Keratinocyte (primary cell): ENCODE data around the gene CD7. TPM values are rescaled to one million over a fixed set of nuclear protein-coding genes. Genes with fewer than 3 reads are reported as not detected.

Source experiments
- DNase-seq: peaks from one replicate; pipeline ENCODE4 v3.0.0-alpha.2; 2011; ENCODE audit warnings: low read depth, missing footprints, low spot score
- FAIRE-seq: peaks from 2 replicates; lab custom pipeline; 2011; peaks lifted over from hg19 to GRCh38; lab: Jason Lieb, UNC
- H2AFZ ChIP-seq: 2 replicates; pipeline ENCODE4 v1.6.0; 2012; ENCODE audit warnings: low read length, control low read depth, inconsistent platforms; ENCODE audit not compliant: control insufficient read depth
- H3K27ac ChIP-seq: 2 replicates; pipeline ENCODE4 v1.5.1; 2011; ENCODE audit warnings: low read length; ENCODE audit not compliant: control insufficient read depth, insufficient read depth
- H3K27me3 ChIP-seq: 3 replicates; pipeline ENCODE4 v1.6.0; 2011; ENCODE audit warnings: low read length; ENCODE audit not compliant: control insufficient read depth, insufficient read depth; ENCODE audit errors: extremely low read depth
- H3K36me3 ChIP-seq, 2 experiments: 2 replicates in 1 of 2; 3 replicates in 1 of 2; pipeline ENCODE4 v1.5.1; 2011; ENCODE audit warnings: low read length in 2 of 2, mild to moderate bottlenecking in 1 of 2; ENCODE audit not compliant: control insufficient read depth in 2 of 2, insufficient read depth in 2 of 2; ENCODE audit errors: extremely low read depth in 1 of 2
- H3K4me1 ChIP-seq: 3 replicates; pipeline ENCODE4 v1.5.1; 2011; ENCODE audit warnings: low read length; ENCODE audit not compliant: control insufficient read depth, insufficient read depth; ENCODE audit errors: extremely low read depth
- H3K4me2 ChIP-seq: 3 replicates; pipeline ENCODE4 v1.6.0; 2011; ENCODE audit warnings: low read depth, low read length; ENCODE audit not compliant: control insufficient read depth, insufficient read depth; ENCODE audit errors: extremely low read depth
- H3K4me3 ChIP-seq, 3 experiments: fragments of 200-600 bp in 1 of 3; sonication (generic) in 1 of 3; 2 replicates in 2 of 3; 3 replicates in 1 of 3; pipeline ENCODE4 v1.5.1; 2011 to 2016; ENCODE audit warnings: low read length in 3 of 3, mild to moderate bottlenecking in 3 of 3, control low read depth in 2 of 3, inconsistent platforms in 1 of 3, low read depth in 1 of 3, mixed read lengths in 1 of 3, mixed run types in 1 of 3, moderate library complexity in 1 of 3; ENCODE audit not compliant: control insufficient read depth in 2 of 3, insufficient read depth in 2 of 3; ENCODE audit errors: extremely low read depth in 1 of 3
- H3K79me2 ChIP-seq: 2 replicates; pipeline ENCODE4 v1.6.0; 2012; ENCODE audit warnings: low read length; ENCODE audit not compliant: control insufficient read depth, insufficient read depth
- H3K9ac ChIP-seq: 3 replicates; pipeline ENCODE4 v1.6.0; 2011; ENCODE audit warnings: low read length; ENCODE audit not compliant: control insufficient read depth, insufficient read depth; ENCODE audit errors: extremely low read depth
- H3K9me1 ChIP-seq: 3 replicates; pipeline ENCODE4 v1.6.0; 2011; ENCODE audit warnings: low read length; ENCODE audit not compliant: control insufficient read depth, insufficient read depth; ENCODE audit errors: extremely low read depth
- H3K9me3 ChIP-seq: 2 replicates; pipeline ENCODE4 v1.5.1; 2012; ENCODE audit warnings: low read depth, low read length; ENCODE audit not compliant: control insufficient read depth
- H4K20me1 ChIP-seq: 3 replicates; pipeline ENCODE4 v1.6.0; 2011; ENCODE audit warnings: low read length; ENCODE audit not compliant: control insufficient read depth, insufficient read depth; ENCODE audit errors: extremely low read depth
- CTCF ChIP-seq, 3 experiments: IDR thresholded peaks in 1 of 3; conservative IDR thresholded peaks in 1 of 3; optimal IDR thresholded peaks in 1 of 3; 2 replicates in 2 of 3; 3 replicates in 1 of 3; pipeline versions ENCODE3 to v1.5.1; 2011; ENCODE audit warnings: low read length in 3 of 3, mild to moderate bottlenecking in 3 of 3, moderate library complexity in 2 of 3, control low read depth in 1 of 3, inconsistent platforms in 1 of 3; ENCODE audit not compliant: insufficient read depth in 2 of 3; ENCODE audit errors: extremely low read depth in 1 of 3
- EZH2 ChIP-seq: IDR thresholded peaks from one replicate; pipeline ENCODE4 v1.6.1; 2012; ENCODE audit warnings: inconsistent platforms, mild to moderate bottlenecking, low read length, moderate library complexity
- dilution Hi-C: fragments of 300-500 bp; cut with MboI; formaldehyde crosslinking; loops from one replicate; pipeline ENCODE4 v1.7.0; 2020; ENCODE audit warnings: low sequenced_read_pairs; ENCODE audit not compliant: extremely low pct_ligation_motif_present
- polyA plus RNA-seq, 5 experiments: library from polyadenylated mRNA; depleted of rRNA in 3 of 5; stranded (reverse) in 3 of 5; stranded (forward) in 1 of 5; unstranded in 1 of 5; fragments of >200 nt; gene quantifications; 1 replicate in 1 of 5; 2 replicates in 3 of 5; 3 replicates in 1 of 5; pipeline versions ENCODE4 v1.2.1 to v1.2.3, GENCODE V29; 2011 to 2012; ENCODE audit warnings: missing spikeins in 2 of 5, low read depth in 1 of 5, low replicate concordance in 1 of 5

The CD7 gene
- polyA plus RNA-seq, 1 donor (not counting 4 experiments of a cell fraction or from before 2014, with no cell fraction given): not detected

DNA sequence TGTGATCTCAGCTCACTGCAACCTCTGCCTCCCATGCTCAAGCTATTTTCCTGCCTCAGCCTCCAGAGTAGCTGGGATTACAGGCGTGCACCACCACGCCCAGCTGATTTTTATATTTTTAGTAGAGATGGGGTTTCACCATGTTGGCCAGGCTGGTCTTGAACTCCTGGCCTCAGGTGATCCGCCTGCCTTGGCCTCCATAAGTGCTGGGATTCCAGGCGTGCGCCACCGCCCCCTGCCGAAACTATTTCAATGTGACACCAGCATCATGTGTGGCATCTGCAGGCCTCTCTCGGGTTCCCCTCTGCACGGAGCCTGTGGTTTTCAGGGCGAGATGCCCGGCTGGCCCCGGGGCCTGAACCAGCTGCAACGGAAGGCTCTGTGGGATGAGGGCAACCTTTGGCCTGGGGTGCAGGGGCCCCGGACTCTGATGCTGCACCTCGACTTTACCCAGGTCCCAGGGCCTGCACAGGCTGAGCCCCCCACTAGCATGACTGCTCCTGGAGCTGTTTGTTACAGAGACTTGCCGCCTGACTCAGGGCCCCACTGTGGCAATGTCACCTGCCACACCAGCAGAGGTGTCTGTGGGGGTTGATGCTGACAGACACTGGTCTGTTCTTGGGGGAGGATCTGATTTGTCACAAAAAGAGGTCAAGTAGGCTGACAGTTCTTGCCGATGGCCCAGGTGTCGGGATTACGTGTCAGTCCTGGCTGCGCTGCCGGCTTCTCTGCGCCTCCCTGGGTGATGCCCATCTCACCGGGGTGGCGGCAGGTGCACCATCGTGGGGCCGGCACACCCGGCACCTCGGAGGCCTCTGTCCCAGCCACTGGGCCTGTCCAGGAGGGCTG, 33.0 kb upstream of the CD7 start:
- peaks cover 4% of the 10 kb centered on the region for H4K20me1 ChIP-seq
- H3K4me1 ChIP-seq: peaks cover under 1% of the 10 kb centered on the region
- no peak overlapping the region for H3K4me3 ChIP-seq
- peaks cover 15% of the 10 kb centered on the region for H3K27me3 ChIP-seq
- no peaks in the 10 kb centered on the region for H3K9me3 ChIP-seq
- H3K9me1 ChIP-seq: no peaks in the 10 kb centered on the region
- FAIRE-seq: no peak
- no peak overlapping the region for H3K4me2 ChIP-seq
- DNase-seq: no peak
- no peak overlapping the region for H3K27ac ChIP-seq
- TF ChIP-seq EZH2 (no peak), CTCF (optimal IDR thresholded peaks at IDR 0.05 in 1 of 3, IDR thresholded peaks at IDR 0.05 in 1 of 3, conservative IDR thresholded peaks at IDR 0.05 in 1 of 3; ENCODE audit: extremely low read depth in 1 of 3, insufficient read depth in 2 of 3, low read length in 3 of 3) (peak in 1 of 3 experiments; percentile 32)
- dilution Hi-C loops: no loop called here
- H3K79me2 ChIP-seq: no peaks in the 10 kb centered on the region
- H3K36me3 ChIP-seq: no peaks in the 10 kb centered on the region
- no peak overlapping the region for H3K9ac ChIP-seq
- H2AFZ ChIP-seq: no peak overlapping the region

GRCh38 chr17:82349287-82349701, 31.9 kb upstream of the CD7 start:
- Histone ChIP-seq H3K27ac (no peak overlapping the region), H3K4me3 (no peak overlapping the region), H3K79me2 (no peaks in the 10 kb centered on the region), H3K9me3 (no peaks in the 10 kb centered on the region), H3K27me3 (peaks cover 15% of the 10 kb centered on the region), H3K9me1 (no peaks in the 10 kb centered on the region), H3K4me1 (no peaks in the 10 kb centered on the region), H4K20me1 (peaks cover 4% of the 10 kb centered on the region), H3K36me3 (no peaks in the 10 kb centered on the region), H3K4me2 (no peak overlapping the region), H3K9ac (no peak overlapping the region), H2AFZ (no peak overlapping the region)
- DNase-seq: no peak
- no peak for FAIRE-seq
- dilution Hi-C loops: loop anchor here (10.0 kb wide), 1 partner anchor 86 kb away; no protein-coding TSS in a partner anchor
- no peak for TF ChIP-seq CTCF (optimal IDR thresholded peaks at IDR 0.05 in 1 of 3, IDR thresholded peaks at IDR 0.05 in 1 of 3, conservative IDR thresholded peaks at IDR 0.05 in 1 of 3; ENCODE audit: extremely low read depth in 1 of 3, insufficient read depth in 2 of 3, low read length in 3 of 3)
- TF ChIP-seq EZH2: no peak
